ENCODE measurements around the gene ADA.
"Not testable (repeated sequence)": the region's sequence is repeated elsewhere in the genome, so short reads cannot be mapped to it uniquely, and the experiment has no call there.

Gene ADA

GRCh38 chr20:44678242-44678641 is 26.7 kb upstream of the ADA start:
- no peak for DNase-seq
- Histone ChIP-seq H3F3A (ENCODE audit: insufficient read depth, low read length) (no peaks in the 10 kb centered on the region), H3K36me3 (replicated peaks; ENCODE audit: insufficient read depth, low read length) (no peaks in the 10 kb centered on the region), H3K9ac (ENCODE audit: low read length) (no peak overlapping the region), H2AFZ (ENCODE audit: low read length) (no peak overlapping the region), H3K9me3 (replicated peaks; ENCODE audit: insufficient read depth, low read length) (no peaks in the 10 kb centered on the region), H3K9me2 (replicated peaks; ENCODE audit: insufficient read depth, low read length) (no peaks in the 10 kb centered on the region), H3K4me2 (ENCODE audit: low read depth, low read length) (no peak overlapping the region), H3K4me3 (ENCODE audit: low read length) (no peak overlapping the region), H4K20me1 (ENCODE audit: insufficient read depth, low read length) (no peaks in the 10 kb centered on the region), H3K27me3 (replicated peaks; ENCODE audit: insufficient read depth, low read length) (no peaks in the 10 kb centered on the region), H3K4me1 (ENCODE audit: low read length) (no peaks in the 10 kb centered on the region), H3K27ac (ENCODE audit: low read length) (no peak overlapping the region), H3K79me2 (ENCODE audit: low read length) (no peaks in the 10 kb centered on the region)
- no peak for TF ChIP-seq EZH2phosphoT487 (IDR thresholded peaks at IDR 0.05; ENCODE audit: low read length)
- no peak for TF ChIP-seq CTCF (IDR thresholded peaks at IDR 0.05; ENCODE audit: low read length)
- no peak for TF ChIP-seq EZH2 (optimal IDR thresholded peaks at IDR 0.05; ENCODE audit: low read depth, low read length)

- H3K27me3 ChIP-seq (replicated peaks; ENCODE audit: insufficient read depth, low read length); H3K9ac ChIP-seq (ENCODE audit: low read length); H3K36me3 ChIP-seq (replicated peaks; ENCODE audit: insufficient read depth, low read length); H3K9me2 ChIP-seq (replicated peaks; ENCODE audit: insufficient read depth, low read length); H3K79me2 ChIP-seq (ENCODE audit: low read length); H3K4me3 ChIP-seq (ENCODE audit: low read length); H3K4me1 ChIP-seq (ENCODE audit: low read length); H3K27ac ChIP-seq (ENCODE audit: low read length); H3K4me2 ChIP-seq (ENCODE audit: low read depth, low read length); H3K9me3 ChIP-seq (replicated peaks; ENCODE audit: insufficient read depth, low read length); DNase-seq; H2AFZ ChIP-seq (ENCODE audit: low read length); H3F3A ChIP-seq (ENCODE audit: insufficient read depth, low read length); H4K20me1 ChIP-seq (ENCODE audit: insufficient read depth, low read length): not testable (repeated sequence)
These were observed 20.9 kb upstream of the ADA start for GRCh38 chr20:44672318-44672902.

- not testable (repeated sequence) for H3K9ac ChIP-seq (ENCODE audit: low read length); H3K27me3 ChIP-seq (replicated peaks; ENCODE audit: insufficient read depth, low read length); H3K4me1 ChIP-seq (ENCODE audit: low read length); H3K9me2 ChIP-seq (replicated peaks; ENCODE audit: insufficient read depth, low read length); H4K20me1 ChIP-seq (ENCODE audit: insufficient read depth, low read length); H3K79me2 ChIP-seq (ENCODE audit: low read length); H3K9me3 ChIP-seq (replicated peaks; ENCODE audit: insufficient read depth, low read length); H3F3A ChIP-seq (ENCODE audit: insufficient read depth, low read length); H3K4me3 ChIP-seq (ENCODE audit: low read length); H3K36me3 ChIP-seq (replicated peaks; ENCODE audit: insufficient read depth, low read length); H2AFZ ChIP-seq (ENCODE audit: low read length)
- DNase-seq = peak; percentile 79
- H3K27ac ChIP-seq (ENCODE audit: low read length) = peak overlapping the region; percentile 15; the same call in 1 of the 2 replicates
- H3K4me2 ChIP-seq (ENCODE audit: low read depth, low read length) = peak overlapping the region; percentile 49
These were observed 20.0 kb upstream of the ADA start for GRCh38 chr20:44671541-44671940.

GRCh38 chr20:44670851-44671250 is 19.4 kb upstream of the ADA start:
- not testable (repeated sequence) for H3F3A ChIP-seq (ENCODE audit: insufficient read depth, low read length); DNase-seq; H3K9me2 ChIP-seq (replicated peaks; ENCODE audit: insufficient read depth, low read length); H3K4me3 ChIP-seq (ENCODE audit: low read length); H3K79me2 ChIP-seq (ENCODE audit: low read length); H4K20me1 ChIP-seq (ENCODE audit: insufficient read depth, low read length); H2AFZ ChIP-seq (ENCODE audit: low read length); H3K4me2 ChIP-seq (ENCODE audit: low read depth, low read length); H3K27ac ChIP-seq (ENCODE audit: low read length); H3K9me3 ChIP-seq (replicated peaks; ENCODE audit: insufficient read depth, low read length); H3K9ac ChIP-seq (ENCODE audit: low read length); H3K36me3 ChIP-seq (replicated peaks; ENCODE audit: insufficient read depth, low read length); H3K4me1 ChIP-seq (ENCODE audit: low read length); H3K27me3 ChIP-seq (replicated peaks; ENCODE audit: insufficient read depth, low read length)

- no peaks in the 10 kb centered on the region for H4K20me1 ChIP-seq (ENCODE audit: insufficient read depth, low read length)
- H3K9me3 ChIP-seq (replicated peaks; ENCODE audit: insufficient read depth, low read length) = no peaks in the 10 kb centered on the region
- H3K4me2 ChIP-seq (ENCODE audit: low read depth, low read length) = no peak overlapping the region
- H3K9me2 ChIP-seq (replicated peaks; ENCODE audit: insufficient read depth, low read length) = no peaks in the 10 kb centered on the region
- H3K9ac ChIP-seq (ENCODE audit: low read length) = no peak overlapping the region
- H3K4me1 ChIP-seq (ENCODE audit: low read length) = 0 out of 2 replicates have a peak, but pooled peaks cover 4% of the 10 kb centered on the region
- no peak overlapping the region for H2AFZ ChIP-seq (ENCODE audit: low read length)
- TF ChIP-seq EZH2phosphoT487 (IDR thresholded peaks at IDR 0.05; ENCODE audit: low read length) (no peak), EZH2 (optimal IDR thresholded peaks at IDR 0.05; ENCODE audit: low read depth, low read length) (no peak), CTCF (IDR thresholded peaks at IDR 0.05; ENCODE audit: low read length) (no peak)
- no peak overlapping the region for H3K27ac ChIP-seq (ENCODE audit: low read length)
- H3K36me3 ChIP-seq (replicated peaks; ENCODE audit: insufficient read depth, low read length) = no peaks in the 10 kb centered on the region
- H3K27me3 ChIP-seq (replicated peaks; ENCODE audit: insufficient read depth, low read length) = no peaks in the 10 kb centered on the region
- no peaks in the 10 kb centered on the region for H3K79me2 ChIP-seq (ENCODE audit: low read length)
- DNase-seq = no peak
- no peaks in the 10 kb centered on the region for H3F3A ChIP-seq (ENCODE audit: insufficient read depth, low read length)
- no peak overlapping the region for H3K4me3 ChIP-seq (ENCODE audit: low read length)
These were observed 14.6 kb upstream of the ADA start for GRCh38 chr20:44666066-44666465.
